Measurements from ENCODE around the gene B3GNT8.

DNA sequence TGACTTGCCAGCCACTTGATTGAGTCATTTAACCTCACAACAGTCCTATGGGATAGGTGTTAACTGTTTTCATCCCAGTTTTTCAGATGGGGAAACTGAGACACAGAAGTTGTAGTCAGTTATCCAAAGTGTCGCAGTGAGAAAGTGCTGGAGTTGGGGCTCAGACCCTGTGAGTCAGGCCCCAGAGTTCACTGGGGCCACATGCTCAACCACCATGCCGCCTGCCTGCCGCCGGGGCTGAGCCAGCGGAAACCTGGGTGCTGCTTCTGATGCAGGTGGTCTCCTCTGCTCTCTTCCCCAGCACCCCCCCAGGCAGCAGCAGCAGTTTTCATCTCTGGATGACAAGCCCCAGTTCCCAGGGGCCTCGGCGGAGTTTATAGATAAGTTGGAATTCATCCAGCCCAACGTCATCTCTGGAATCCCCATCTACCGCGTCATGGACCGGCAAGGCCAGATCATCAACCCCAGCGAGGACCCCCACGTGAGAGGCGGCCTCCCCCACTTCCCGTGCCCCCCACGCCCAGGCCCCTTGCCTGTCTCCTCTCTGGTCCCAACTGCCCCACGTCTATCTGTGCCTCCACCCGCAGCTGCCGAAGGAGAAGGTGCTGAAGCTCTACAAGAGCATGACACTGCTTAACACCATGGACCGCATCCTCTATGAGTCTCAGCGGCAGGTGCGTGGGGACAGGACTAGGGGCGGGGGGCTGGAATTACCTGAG is 16.7 kb downstream of the B3GNT8 start:
- TF ChIP-seq, protein P1, sequence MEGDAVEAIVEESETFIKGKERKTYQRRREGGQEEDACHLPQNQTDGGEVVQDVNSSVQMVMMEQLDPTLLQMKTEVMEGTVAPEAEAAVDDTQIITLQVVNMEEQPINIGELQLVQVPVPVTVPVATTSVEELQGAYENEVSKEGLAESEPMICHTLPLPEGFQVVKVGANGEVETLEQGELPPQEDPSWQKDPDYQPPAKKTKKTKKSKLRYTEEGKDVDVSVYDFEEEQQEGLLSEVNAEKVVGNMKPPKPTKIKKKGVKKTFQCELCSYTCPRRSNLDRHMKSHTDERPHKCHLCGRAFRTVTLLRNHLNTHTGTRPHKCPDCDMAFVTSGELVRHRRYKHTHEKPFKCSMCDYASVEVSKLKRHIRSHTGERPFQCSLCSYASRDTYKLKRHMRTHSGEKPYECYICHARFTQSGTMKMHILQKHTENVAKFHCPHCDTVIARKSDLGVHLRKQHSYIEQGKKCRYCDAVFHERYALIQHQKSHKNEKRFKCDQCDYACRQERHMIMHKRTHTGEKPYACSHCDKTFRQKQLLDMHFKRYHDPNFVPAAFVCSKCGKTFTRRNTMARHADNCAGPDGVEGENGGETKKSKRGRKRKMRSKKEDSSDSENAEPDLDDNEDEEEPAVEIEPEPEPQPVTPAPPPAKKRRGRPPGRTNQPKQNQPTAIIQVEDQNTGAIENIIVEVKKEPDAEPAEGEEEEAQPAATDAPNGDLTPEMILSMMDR (IDR thresholded peaks at IDR 0.05) = no peak
- no peak for TF ChIP-seq POLR2A (IDR thresholded peaks at IDR 0.05)

All from body of pancreas (tissue), 4 donors.